GM20000 (cell line): ENCODE results near the gene GBX2.

ENCODE experiments used
- DNase-seq: peaks from one replicate; pipeline ENCODE4 v3.0.0; 2012; ENCODE audit warnings: low spot score
- TF ChIP-seq, protein P1 (sequence below): IDR thresholded peaks from 2 replicates; pipeline ENCODE4 v1.5.1; 2012; ENCODE audit warnings: mild to moderate bottlenecking, control low read depth; ENCODE audit errors: extremely low read depth, missing control alignments

GBX2 gene

DNA sequence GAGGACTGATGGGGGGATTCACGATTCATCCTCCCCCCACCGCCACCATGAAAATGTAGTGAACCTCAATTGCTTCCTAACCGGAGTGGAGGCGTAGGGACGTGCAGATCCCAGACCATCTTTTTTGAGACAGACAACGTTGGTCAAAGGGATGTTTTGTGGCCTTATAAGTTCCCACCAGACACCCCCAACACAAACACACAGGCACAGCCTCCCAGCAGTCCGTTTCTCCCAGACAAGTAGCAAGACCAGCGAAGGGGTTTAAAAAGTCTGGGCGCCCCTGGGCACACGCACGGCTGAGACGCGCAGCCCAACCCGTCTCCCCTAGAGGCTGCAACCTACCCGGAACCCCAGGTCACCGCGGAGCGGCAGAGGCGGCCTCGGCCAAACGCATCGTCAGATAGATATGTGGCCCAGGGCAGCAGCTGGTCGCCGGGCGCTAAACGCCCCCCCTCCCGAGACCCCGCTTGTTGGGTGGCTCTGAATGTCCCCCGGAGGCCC, 1.3 kb downstream of the GBX2 start:
- peak; percentile 38 for DNase-seq
- TF ChIP-seq, protein P1, sequence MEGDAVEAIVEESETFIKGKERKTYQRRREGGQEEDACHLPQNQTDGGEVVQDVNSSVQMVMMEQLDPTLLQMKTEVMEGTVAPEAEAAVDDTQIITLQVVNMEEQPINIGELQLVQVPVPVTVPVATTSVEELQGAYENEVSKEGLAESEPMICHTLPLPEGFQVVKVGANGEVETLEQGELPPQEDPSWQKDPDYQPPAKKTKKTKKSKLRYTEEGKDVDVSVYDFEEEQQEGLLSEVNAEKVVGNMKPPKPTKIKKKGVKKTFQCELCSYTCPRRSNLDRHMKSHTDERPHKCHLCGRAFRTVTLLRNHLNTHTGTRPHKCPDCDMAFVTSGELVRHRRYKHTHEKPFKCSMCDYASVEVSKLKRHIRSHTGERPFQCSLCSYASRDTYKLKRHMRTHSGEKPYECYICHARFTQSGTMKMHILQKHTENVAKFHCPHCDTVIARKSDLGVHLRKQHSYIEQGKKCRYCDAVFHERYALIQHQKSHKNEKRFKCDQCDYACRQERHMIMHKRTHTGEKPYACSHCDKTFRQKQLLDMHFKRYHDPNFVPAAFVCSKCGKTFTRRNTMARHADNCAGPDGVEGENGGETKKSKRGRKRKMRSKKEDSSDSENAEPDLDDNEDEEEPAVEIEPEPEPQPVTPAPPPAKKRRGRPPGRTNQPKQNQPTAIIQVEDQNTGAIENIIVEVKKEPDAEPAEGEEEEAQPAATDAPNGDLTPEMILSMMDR = no peak

DNA sequence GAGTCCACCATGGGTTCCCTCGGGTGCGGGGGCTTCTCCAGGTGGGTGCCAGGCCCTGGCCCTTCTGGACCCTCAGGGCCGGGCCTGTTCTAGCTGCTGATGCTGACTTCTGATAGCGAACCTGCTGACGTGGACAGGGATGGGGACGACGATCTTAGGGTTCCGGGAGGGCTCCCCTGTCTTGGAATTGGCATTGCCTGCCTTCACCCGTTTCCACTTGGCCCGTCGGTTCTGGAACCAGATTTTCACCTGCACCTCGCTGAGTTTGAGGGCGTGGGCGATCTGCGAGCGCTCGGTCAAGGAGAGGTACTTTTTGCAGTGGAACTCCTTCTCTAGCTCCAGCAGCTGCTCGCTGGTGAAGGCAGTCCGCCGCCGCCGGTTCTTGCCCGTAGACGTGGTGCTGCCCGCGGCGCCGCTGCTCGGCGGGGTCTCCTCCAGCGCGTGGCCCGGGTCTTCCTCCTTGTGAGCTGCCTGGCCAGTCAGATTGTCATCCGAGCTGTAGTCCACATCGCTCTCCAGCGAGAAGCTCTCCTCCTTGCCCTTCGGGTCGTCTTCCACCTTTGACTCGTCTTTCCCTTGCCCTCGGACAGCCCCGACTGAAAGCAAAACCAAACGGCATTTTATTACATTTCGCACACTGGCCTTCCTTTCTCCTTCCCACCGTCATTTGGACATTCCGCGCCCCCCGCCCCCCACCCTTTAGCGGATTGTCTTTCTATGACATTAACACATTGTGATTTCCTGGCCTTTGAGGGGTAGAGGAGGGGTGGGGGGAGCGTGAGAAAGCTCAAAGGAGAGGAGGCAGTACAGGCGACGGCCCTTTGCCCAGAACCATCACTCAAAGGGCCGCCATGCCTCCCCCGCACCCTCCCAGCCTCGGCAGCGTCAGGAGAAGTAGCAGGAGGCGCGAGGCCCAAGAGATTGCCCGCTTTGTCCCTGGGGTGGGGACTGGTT, 2.1 kb downstream of the GBX2 start:
- TF ChIP-seq, protein P1 = no peak
- peak; percentile 39 for DNase-seq

- TF ChIP-seq, protein P1 = no peak
- no peak for DNase-seq
Measured at GRCh38 chr2:236164925-236165841, 3.0 kb downstream of the GBX2 start.

GRCh38 chr2:236164201-236164924, 3.8 kb downstream of the GBX2 start:
- TF ChIP-seq, protein P1 = no peak
- peak; percentile 38 for DNase-seq

DNA sequence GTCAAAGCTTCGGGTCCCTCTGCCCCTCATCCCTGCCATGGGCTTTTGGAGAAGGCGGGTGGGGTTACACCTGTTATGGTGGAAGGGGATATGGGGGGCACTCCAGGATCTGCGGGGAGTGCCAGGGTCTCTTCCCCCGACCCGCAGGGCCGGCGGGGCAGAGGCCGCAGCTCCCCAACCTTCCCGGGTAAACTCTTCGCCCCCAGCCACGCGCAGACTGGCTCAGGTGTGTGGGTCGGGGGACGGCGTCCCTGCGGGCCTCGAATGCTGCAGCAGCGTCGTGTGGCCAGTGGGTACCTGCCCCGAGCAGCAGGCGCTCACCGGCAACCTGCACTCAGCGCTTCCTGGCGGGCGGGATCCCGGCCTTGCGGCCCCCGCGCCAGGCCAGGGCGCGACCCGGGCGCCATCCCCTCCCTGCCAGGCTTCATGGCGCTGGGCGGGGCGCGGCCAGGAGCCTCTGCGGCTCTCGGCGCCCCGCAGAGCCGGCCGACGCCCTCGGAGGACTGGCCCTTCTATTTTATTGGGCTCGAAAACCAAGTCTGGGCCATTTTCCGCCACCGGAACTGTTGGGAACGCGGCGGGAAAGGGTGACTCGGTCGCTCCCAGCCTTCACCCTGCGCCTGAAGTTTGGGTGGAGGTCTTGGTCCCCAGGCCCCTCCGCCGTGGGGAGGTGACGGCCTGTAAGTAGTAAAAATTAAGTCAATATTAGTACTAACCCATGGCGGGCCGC, 4.5 kb downstream of the GBX2 start:
- peak; percentile 30 for DNase-seq
- TF ChIP-seq, protein P1 = no peak

DNA sequence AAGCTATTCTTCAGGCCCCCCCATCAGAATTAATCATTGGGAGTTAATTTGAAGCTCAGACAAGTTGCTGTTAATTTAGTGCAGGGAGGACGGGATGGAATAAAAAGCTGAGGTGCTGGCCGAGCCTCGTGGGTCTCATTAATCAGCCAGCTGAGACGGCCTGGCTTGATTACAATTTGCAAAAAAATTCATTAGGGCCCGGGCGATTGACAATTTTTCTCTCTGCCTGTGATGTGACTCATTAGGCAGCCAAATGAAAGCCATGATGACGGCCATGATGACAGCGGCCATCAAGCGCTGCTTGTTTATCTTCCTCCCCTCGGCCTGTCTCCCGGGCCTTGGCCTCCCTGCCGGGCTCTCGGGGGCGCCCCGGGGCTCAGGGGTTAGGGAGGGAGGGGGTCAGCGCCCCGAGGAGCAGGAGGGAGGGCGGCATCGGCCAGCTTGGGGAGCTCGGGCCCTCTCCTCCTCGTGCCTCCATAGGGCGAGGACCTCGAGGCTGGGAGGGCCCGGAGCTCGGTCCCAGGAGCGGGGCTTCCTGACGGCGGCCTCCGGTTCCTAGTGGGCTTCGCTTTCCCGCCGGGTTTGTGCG, 5.2 kb downstream of the GBX2 start:
- DNase-seq = peak; percentile 36
- TF ChIP-seq, protein P1 = no peak
